IMR-90 (cell line): ENCODE data around the gene SPNS1. TPM values are rescaled to one million over a fixed set of nuclear protein-coding genes. Genes with fewer than 3 reads are reported as not detected.

Experiments
- ATAC-seq: fragments of 200-7000 bp; cut with Tn5 transposase; 2 replicates; pipeline ENCODE4 v1.9.1; 2020; ENCODE audit warnings: low read depth, mild to moderate bottlenecking, moderate library complexity
- BruUV-seq: library from RNA; stranded (reverse); fragments of 400-500 nt; replicated peaks from 2 replicates; lab custom pipeline; 2021; lab: Mats Ljungman, UMichigan
- CTCF ChIA-PET: fragments of 300-600 bp; formaldehyde crosslinking; extraction: SDS; loops from one replicate; lab custom pipeline; 2021; ENCODE audit warnings: antibody characterized with exemption; lab: Yijun Ruan, JAX
- POLR2A ChIA-PET: fragments of 300-600 bp; sonication (Branson Sonifier 250); formaldehyde crosslinking; loops from one replicate; lab custom pipeline; 2022; ENCODE audit warnings: antibody characterized with exemption; ENCODE audit not compliant: unreplicated experiment; lab: Charles Lee
- DNase-seq: peaks from one replicate; pipeline ENCODE4 v3.0.0; 2013
- H2AFZ ChIP-seq: replicated peaks from 2 replicates; pipeline ENCODE3; 2013; ENCODE audit warnings: low read length, mild to moderate bottlenecking; ENCODE audit not compliant: poor library complexity
- H2AK5ac ChIP-seq: 2 replicates; pipeline ENCODE4 v1.6.1; 2013; ENCODE audit warnings: low read depth, low read length, inconsistent platforms
- H2AK9ac ChIP-seq: replicated peaks from 2 replicates; pipeline ENCODE3; 2013; ENCODE audit warnings: mild to moderate bottlenecking, low read depth, low read length, moderate library complexity; ENCODE audit not compliant: poor library complexity
- H2BK120ac ChIP-seq: 2 replicates; pipeline ENCODE4 v1.6.1; 2013; ENCODE audit warnings: low read depth, low read length, inconsistent platforms
- H2BK15ac ChIP-seq: 3 replicates; pipeline ENCODE4 v1.6.1; 2013; ENCODE audit warnings: low read depth, low read length, inconsistent platforms
- H2BK20ac ChIP-seq: 2 replicates; pipeline ENCODE4 v1.6.1; 2013; ENCODE audit warnings: low read depth, mild to moderate bottlenecking, inconsistent platforms, low read length, moderate library complexity
- H2BK5ac ChIP-seq: 2 replicates; pipeline ENCODE4 v1.6.1; 2013; ENCODE audit warnings: mild to moderate bottlenecking, low read depth, low read length, inconsistent platforms; ENCODE audit not compliant: poor library complexity, severe bottlenecking
- H3K14ac ChIP-seq: replicated peaks from 2 replicates; pipeline ENCODE4 v1.6.1; 2013; ENCODE audit warnings: low read depth, low read length, inconsistent platforms
- H3K18ac ChIP-seq: 2 replicates; pipeline ENCODE4 v1.6.1; 2013; ENCODE audit warnings: low read depth, low read length, control low read depth
- H3K23ac ChIP-seq: 2 replicates; pipeline ENCODE4 v1.6.1; 2013; ENCODE audit warnings: low read depth, low read length, inconsistent platforms
- H3K27ac ChIP-seq: 2 replicates; pipeline ENCODE4 v1.5.1; 2013; ENCODE audit warnings: mild to moderate bottlenecking, control low read depth, low read length; ENCODE audit not compliant: insufficient read depth
- H3K27me3 ChIP-seq: 2 replicates; pipeline ENCODE4 v1.6.1; 2013; ENCODE audit warnings: low read length; ENCODE audit not compliant: control insufficient read depth, insufficient read depth
- H3K36me3 ChIP-seq: 2 replicates; pipeline ENCODE4 v1.6.1; 2013; ENCODE audit warnings: low read length, mixed read lengths; ENCODE audit not compliant: control insufficient read depth, insufficient read depth
- H3K4ac ChIP-seq: 2 replicates; pipeline ENCODE4 v1.6.1; 2013; ENCODE audit warnings: low read depth, low read length, inconsistent platforms
- H3K4me1 ChIP-seq: 2 replicates; pipeline ENCODE4 v1.6.1; 2013; ENCODE audit warnings: low read length, mixed read lengths; ENCODE audit not compliant: control insufficient read depth, insufficient read depth
- H3K4me2 ChIP-seq: 2 replicates; pipeline ENCODE4 v1.6.1; 2013; ENCODE audit warnings: low read depth, mild to moderate bottlenecking, control low read depth, low read length, moderate library complexity
- H3K4me3 ChIP-seq: 2 replicates; pipeline ENCODE4 v1.5.1; 2013; ENCODE audit warnings: low read depth, mild to moderate bottlenecking, control low read depth, low read length, moderate library complexity; ENCODE audit not compliant: insufficient read depth
- H3K56ac ChIP-seq: 2 replicates; pipeline ENCODE4 v1.6.1; 2013; ENCODE audit warnings: low read length, inconsistent platforms; ENCODE audit not compliant: insufficient read depth; ENCODE audit errors: extremely low read depth
- H3K79me1 ChIP-seq, 2 experiments: 2 replicates each; pipeline ENCODE4 v1.6.1; 2013; ENCODE audit warnings: low read length in 2 of 2, inconsistent platforms in 1 of 2, low read depth in 1 of 2
- H3K9ac ChIP-seq: 2 replicates; pipeline ENCODE4 v1.6.1; 2013; ENCODE audit warnings: low read depth, low read length, control low read depth
- H3K9me1 ChIP-seq: 2 replicates; pipeline ENCODE4 v1.6.1; 2013; ENCODE audit warnings: low read length, inconsistent platforms; ENCODE audit not compliant: insufficient read depth
- H3K9me3 ChIP-seq: 2 replicates; pipeline ENCODE4 v1.6.1; 2013; ENCODE audit warnings: low read length; ENCODE audit not compliant: control insufficient read depth, insufficient read depth
- H4K20me1 ChIP-seq: 2 replicates; pipeline ENCODE4 v1.6.1; 2013; ENCODE audit warnings: low read length, inconsistent platforms; ENCODE audit not compliant: insufficient read depth
- H4K5ac ChIP-seq: 2 replicates; pipeline ENCODE4 v1.6.1; 2013; ENCODE audit warnings: mild to moderate bottlenecking, low read depth, low read length, control low read depth
- H4K8ac ChIP-seq, 2 experiments: 2 replicates each; pipeline ENCODE4 v1.6.1; 2013; ENCODE audit warnings: low read depth in 2 of 2, low read length in 2 of 2, control low read depth in 1 of 2, inconsistent platforms in 1 of 2
- H4K91ac ChIP-seq: 2 replicates; pipeline ENCODE4 v1.6.1; 2013; ENCODE audit warnings: low read depth, low read length, inconsistent platforms; ENCODE audit not compliant: insufficient read depth
- MAFK ChIP-seq: IDR thresholded peaks from 2 replicates; pipeline ENCODE4 v1.6.1; 2012; ENCODE audit warnings: low read depth, low read length, improper control_type of control experiment
- RAD21 ChIP-seq: IDR thresholded peaks from 2 replicates; pipeline ENCODE4 v1.6.1; 2012; ENCODE audit warnings: low read length, improper control_type of control experiment
- RCOR1 ChIP-seq: IDR thresholded peaks from 2 replicates; pipeline ENCODE4 v1.6.1; 2012; ENCODE audit warnings: mild to moderate bottlenecking, low read length, improper control_type of control experiment; ENCODE audit not compliant: insufficient replicate concordance
- USF2 ChIP-seq: fragments of 150-350 bp; IDR thresholded peaks from 2 replicates; pipeline ENCODE4 v1.6.1; 2017; ENCODE audit warnings: mild to moderate bottlenecking, antibody characterized with exemption, low read length, low read depth
- WGBS, 2 experiments: methylation state at CpG; one replicate each; pipeline versions ENCODE4 v1.1.5 to v1.1.7; 2013; ENCODE audit warnings: missing lambda C conversion rate in 2 of 2; ENCODE audit not compliant: insufficient read length in 1 of 2; ENCODE audit errors: extremely low coverage in 2 of 2; 5-methylcytosine and 5-hydroxymethylcytosine counted together
- dilution Hi-C: fragments of 300-500 bp; cut with HindIII; formaldehyde crosslinking; loops from one replicate; pipeline ENCODE4 v1.14.3; 2018; ENCODE audit warnings: low sequenced_read_pairs; ENCODE audit not compliant: unreplicated experiment
- in situ Hi-C: fragments of 300-500 bp; cut with MboI; formaldehyde crosslinking; loops from 3 replicates; pipeline ENCODE4 v1.14.3; 2019; ENCODE audit warnings: low sequenced_read_pairs, inconsistent platforms, mixed read lengths
- intact Hi-C: fragments of 100-400 bp; cut with micrococcal nuclease; formaldehyde crosslinking; loops from 2 replicates; pipeline ENCODE4 v1.10.0; 2022
- polyA plus RNA-seq, 3 experiments: library from polyadenylated mRNA; depleted of rRNA; stranded (reverse); fragments of >200 nt; gene quantifications; 2 replicates each; pipeline ENCODE4 v1.2.3, GENCODE V29; 2012; ENCODE audit warnings: low replicate concordance in 1 of 3
- total RNA-seq: library from RNA; depleted of rRNA; stranded (reverse); fragments of >200 nt; gene quantifications from 2 replicates; pipeline ENCODE4 v1.2.3, GENCODE V29; 2012

The SPNS1 gene
- total and polyA plus RNA-seq, 2 of the 4 experiments (the other 2 are of a cell fraction) = 4.7 to 37.3 TPM

GRCh38 chr16:28935924-28936783, 38.4 kb upstream of the SPNS1 start:
- ChIA-PET CTCF (interaction anchor here (1.8 kb wide), 1 partner anchor 9 kb away, joined by 6 read pairs; no protein-coding TSS in a partner anchor), POLR2A (no interaction called here)
- Histone ChIP-seq H2AK9ac (no peak overlapping the region), H4K91ac (no peak overlapping the region), H3K23ac (no peak overlapping the region), H3K4me3 (no peak overlapping the region), H2AK5ac (no peak overlapping the region), H4K8ac (no peak overlapping the region), H4K20me1 (no peaks in the 10 kb centered on the region), H3K79me1 (no peaks in the 10 kb centered on the region), H3K4ac (no peak overlapping the region), H3K14ac (no peak overlapping the region), H3K4me1 (no peaks in the 10 kb centered on the region), H2BK5ac (no peak overlapping the region), H2BK120ac (no peak overlapping the region), H2AFZ (peak overlapping the region; percentile 77), H3K9me1 (no peaks in the 10 kb centered on the region), H4K5ac (no peak overlapping the region), H3K36me3 (no peaks in the 10 kb centered on the region), H3K4me2 (no peak overlapping the region), H2BK20ac (no peak overlapping the region), H3K27me3 (peaks cover 7% of the 10 kb centered on the region; the same call in 1 of the 2 replicates), H3K27ac (no peak overlapping the region), H3K56ac (no peak overlapping the region), H2BK15ac (no peak overlapping the region), H3K9ac (no peak overlapping the region), H3K9me3 (no peaks in the 10 kb centered on the region), H3K18ac (no peak overlapping the region)
- peak; percentile 97 for ATAC-seq
- no TSS peak for BruUV-seq
- in situ Hi-C loops = no loop called here
- dilution Hi-C loops = no loop called here
- DNase-seq = peak; percentile 42
- WGBS, 2 experiments = 45% methylated on average over 13 of the region's 36 CpGs; no CpG with 5 or more reads in 1 of the 2 experiments
- intact Hi-C loops = no loop called here
- TF ChIP-seq RCOR1 = no peak
- no peak for TF ChIP-seq RAD21
- no peak for TF ChIP-seq USF2
- no peak for TF ChIP-seq MAFK
